ENCODE data around the gene ITGB4.

ITGB4 gene

GRCh38 chr17:75731086-75731715 lies 9.9 kb downstream of the ITGB4 start:
- H3K9me3 Mint-ChIP-seq, result no peaks in the 10 kb centered on the region
- no peaks in the 10 kb centered on the region for H3K36me3 Mint-ChIP-seq
- H3K4me3 Mint-ChIP-seq, result no peak overlapping the region
- no peak overlapping the region for H3K27ac Mint-ChIP-seq
- no peak for ATAC-seq (ENCODE audit: low read depth)
- peaks cover 5% of the 10 kb centered on the region for H3K4me1 Mint-ChIP-seq
- H3K27me3 Mint-ChIP-seq, result peaks cover 1% of the 10 kb centered on the region
- no peak for DNase-seq (ENCODE audit: low spot score in 2 of 2)

- peaks cover 7% of the 10 kb centered on the region for H3K4me1 Mint-ChIP-seq
- no peak for ATAC-seq (ENCODE audit: low read depth)
These were observed 10.6 kb downstream of the ITGB4 start for GRCh38 chr17:75731716-75732498.

GRCh38 chr17:75733471-75733870 lies 12.2 kb downstream of the ITGB4 start:
- peaks cover 14% of the 10 kb centered on the region for H3K4me1 Mint-ChIP-seq
- H3K27me3 Mint-ChIP-seq, result peaks cover 1% of the 10 kb centered on the region
- no peak overlapping the region for H3K27ac Mint-ChIP-seq
- H3K36me3 Mint-ChIP-seq, result no peaks in the 10 kb centered on the region
- H3K9me3 Mint-ChIP-seq, result no peaks in the 10 kb centered on the region
- no peak overlapping the region for H3K4me3 Mint-ChIP-seq
- no peak for DNase-seq (ENCODE audit: low spot score in 2 of 2)
- no peak for ATAC-seq (ENCODE audit: low read depth)

More at GRCh38 chr17:75731716-75732498, 10.6 kb downstream of the ITGB4 start:
- Mint-ChIP-seq H3K4me3 (no peak overlapping the region), H3K36me3 (no peaks in the 10 kb centered on the region), H3K9me3 (no peaks in the 10 kb centered on the region), H3K27ac (no peak overlapping the region), H3K27me3 (peaks cover 1% of the 10 kb centered on the region)
- no peak for DNase-seq (ENCODE audit: low spot score in 2 of 2)

GRCh38 chr17:75734674-75735294 lies 13.5 kb downstream of the ITGB4 start:
- peaks cover 15% of the 10 kb centered on the region for H3K4me1 Mint-ChIP-seq
- H3K4me3 Mint-ChIP-seq, result peak overlapping the region; percentile 37
- no peaks in the 10 kb centered on the region for H3K36me3 Mint-ChIP-seq
- H3K9me3 Mint-ChIP-seq, result no peaks in the 10 kb centered on the region
- DNase-seq (ENCODE audit: low spot score in 2 of 2), result no peak
- H3K27ac Mint-ChIP-seq, result peak overlapping the region; percentile 70
- peaks cover 1% of the 10 kb centered on the region for H3K27me3 Mint-ChIP-seq
- ATAC-seq (ENCODE audit: low read depth), result no peak

GRCh38 chr17:75736173-75736835 lies 15.0 kb downstream of the ITGB4 start:
- ATAC-seq (ENCODE audit: low read depth) (no peak), DNase-seq (ENCODE audit: low spot score in 2 of 2) (no peak)
- peaks cover 15% of the 10 kb centered on the region for H3K4me1 Mint-ChIP-seq
- H3K9me3 Mint-ChIP-seq, result no peaks in the 10 kb centered on the region
- H3K27me3 Mint-ChIP-seq, result peaks cover 1% of the 10 kb centered on the region
- no peak overlapping the region for H3K27ac Mint-ChIP-seq
- no peak overlapping the region for H3K4me3 Mint-ChIP-seq
- H3K36me3 Mint-ChIP-seq, result no peaks in the 10 kb centered on the region

GRCh38 chr17:75737133-75737962 lies 16.1 kb downstream of the ITGB4 start:
- Mint-ChIP-seq H3K4me1 (peaks cover 15% of the 10 kb centered on the region), H3K27me3 (peaks cover 1% of the 10 kb centered on the region), H3K9me3 (no peaks in the 10 kb centered on the region), H3K4me3 (no peak overlapping the region), H3K27ac (no peak overlapping the region), H3K36me3 (no peaks in the 10 kb centered on the region)
- DNase-seq (ENCODE audit: low spot score in 2 of 2) (no peak), ATAC-seq (ENCODE audit: low read depth) (no peak)

- Mint-ChIP-seq H3K27me3 (peaks cover 1% of the 10 kb centered on the region), H3K9me3 (no peaks in the 10 kb centered on the region), H3K27ac (no peak overlapping the region), H3K4me1 (peaks cover 15% of the 10 kb centered on the region), H3K36me3 (no peaks in the 10 kb centered on the region), H3K4me3 (no peak overlapping the region)
- no peak for DNase-seq (ENCODE audit: low spot score in 2 of 2)
- ATAC-seq (ENCODE audit: low read depth), result peak; percentile 61
These were observed 17.1 kb downstream of the ITGB4 start for GRCh38 chr17:75738218-75738802.

GRCh38 chr17:75739174-75739573 lies 17.9 kb downstream of the ITGB4 start:
- no peaks in the 10 kb centered on the region for H3K9me3 Mint-ChIP-seq
- no peak overlapping the region for H3K4me3 Mint-ChIP-seq
- peaks cover 15% of the 10 kb centered on the region for H3K4me1 Mint-ChIP-seq
- no peaks in the 10 kb centered on the region for H3K36me3 Mint-ChIP-seq
- H3K27me3 Mint-ChIP-seq, result peaks cover 1% of the 10 kb centered on the region
- ATAC-seq (ENCODE audit: low read depth), result no peak
- H3K27ac Mint-ChIP-seq, result no peak overlapping the region
- no peak for DNase-seq (ENCODE audit: low spot score in 2 of 2)

- Mint-ChIP-seq H3K36me3 (no peaks in the 10 kb centered on the region), H3K4me1 (peaks cover 9% of the 10 kb centered on the region), H3K27me3 (peaks cover 1% of the 10 kb centered on the region), H3K4me3 (no peak overlapping the region), H3K27ac (no peak overlapping the region), H3K9me3 (no peaks in the 10 kb centered on the region)
- no peak for ATAC-seq (ENCODE audit: low read depth)
- no peak for DNase-seq (ENCODE audit: low spot score in 2 of 2)
These were observed 18.5 kb downstream of the ITGB4 start for GRCh38 chr17:75739801-75740200.

- Mint-ChIP-seq H3K9me3 (no peaks in the 10 kb centered on the region), H3K4me3 (no peak overlapping the region), H3K27ac (no peak overlapping the region), H3K27me3 (peaks cover 1% of the 10 kb centered on the region), H3K4me1 (peaks cover 9% of the 10 kb centered on the region), H3K36me3 (no peaks in the 10 kb centered on the region)
- no peak for ATAC-seq (ENCODE audit: low read depth)
- DNase-seq (ENCODE audit: low spot score in 2 of 2), result no peak
These were observed 19.0 kb downstream of the ITGB4 start for GRCh38 chr17:75740215-75740614.

GRCh38 chr17:75740631-75741077 lies 19.4 kb downstream of the ITGB4 start:
- H3K27me3 Mint-ChIP-seq, result peaks cover under 1% of the 10 kb centered on the region
- H3K4me1 Mint-ChIP-seq, result peaks cover 9% of the 10 kb centered on the region
- no peak for DNase-seq (ENCODE audit: low spot score in 2 of 2)
- no peaks in the 10 kb centered on the region for H3K36me3 Mint-ChIP-seq
- ATAC-seq (ENCODE audit: low read depth), result no peak
- no peak overlapping the region for H3K27ac Mint-ChIP-seq
- H3K9me3 Mint-ChIP-seq, result no peaks in the 10 kb centered on the region
- H3K4me3 Mint-ChIP-seq, result no peak overlapping the region

- no peak overlapping the region for H3K4me3 Mint-ChIP-seq
- H3K27ac Mint-ChIP-seq, result no peak overlapping the region
- H3K9me3 Mint-ChIP-seq, result no peaks in the 10 kb centered on the region
- DNase-seq (ENCODE audit: low spot score in 2 of 2) (no peak), ATAC-seq (ENCODE audit: low read depth) (no peak)
- H3K36me3 Mint-ChIP-seq, result no peaks in the 10 kb centered on the region
- peaks cover 7% of the 10 kb centered on the region for H3K4me1 Mint-ChIP-seq
- no peaks in the 10 kb centered on the region for H3K27me3 Mint-ChIP-seq
These were observed 21.1 kb downstream of the ITGB4 start for GRCh38 chr17:75742337-75742736.

GRCh38 chr17:75743625-75744206 lies 22.5 kb downstream of the ITGB4 start:
- DNase-seq (ENCODE audit: low spot score in 2 of 2) (no peak), ATAC-seq (ENCODE audit: low read depth) (no peak)
- no peak overlapping the region for H3K4me3 Mint-ChIP-seq
- H3K36me3 Mint-ChIP-seq, result no peaks in the 10 kb centered on the region
- H3K4me1 Mint-ChIP-seq, result peaks cover 4% of the 10 kb centered on the region
- H3K27ac Mint-ChIP-seq, result no peak overlapping the region
- H3K9me3 Mint-ChIP-seq, result no peaks in the 10 kb centered on the region
- peaks cover 2% of the 10 kb centered on the region for H3K27me3 Mint-ChIP-seq
